Bronchial epithelial cell (primary cell): ENCODE data around the gene PAK4. TPM values are rescaled to one million over a fixed set of nuclear protein-coding genes. Genes with fewer than 3 reads are reported as not detected.

Experiments
- DNase-seq: peaks from one replicate; pipeline ENCODE4 v3.0.0-alpha.2; 2010; ENCODE audit warnings: low read depth
- FAIRE-seq: peaks from 2 replicates; lab custom pipeline; 2011; peaks lifted over from hg19 to GRCh38; lab: Jason Lieb, UNC
- H3K27me3 ChIP-seq: 2 replicates; pipeline ENCODE4 v1.5.1; 2011; ENCODE audit warnings: low read length; ENCODE audit not compliant: control insufficient read depth, insufficient read depth
- H3K36me3 ChIP-seq: 2 replicates; pipeline ENCODE4 v1.5.1; 2011; ENCODE audit warnings: low read length; ENCODE audit not compliant: control insufficient read depth, insufficient read depth
- H3K4me3 ChIP-seq: 2 replicates; pipeline ENCODE4 v1.5.1; 2011; ENCODE audit warnings: mild to moderate bottlenecking, low read depth, low read length, control low read depth
- CTCF ChIP-seq: IDR thresholded peaks from 2 replicates; pipeline ENCODE4 v1.5.1; 2011; ENCODE audit warnings: mild to moderate bottlenecking, moderate library complexity, low read length, control low read depth, inconsistent platforms; ENCODE audit not compliant: insufficient read depth, severe bottlenecking
- total RNA-seq: library from RNA; depleted of rRNA; stranded (reverse); fragments of >200 nt; gene quantifications from 2 replicates; pipeline ENCODE4 v1.2.1, GENCODE V29; 2014

PAK4 gene
- total RNA-seq, 1 donor from 2014 or later, result 4.5 TPM

GRCh38 chr19:39129116-39129515, 3.5 kb downstream of the PAK4 start:
- no peaks in the 10 kb centered on the region for H3K36me3 ChIP-seq
- no peak for TF ChIP-seq CTCF
- DNase-seq, result no peak
- H3K27me3 ChIP-seq, result no peaks in the 10 kb centered on the region
- no peak for FAIRE-seq
- no peak overlapping the region for H3K4me3 ChIP-seq

- H3K27me3 ChIP-seq, result no peaks in the 10 kb centered on the region
- FAIRE-seq (no peak), DNase-seq (no peak)
- no peak for TF ChIP-seq CTCF
- H3K4me3 ChIP-seq, result no peak overlapping the region
- no peaks in the 10 kb centered on the region for H3K36me3 ChIP-seq
Measured at GRCh38 chr19:39130337-39131254, 5.0 kb downstream of the PAK4 start.

- FAIRE-seq (no peak), DNase-seq (no peak)
- H3K36me3 ChIP-seq, result no peaks in the 10 kb centered on the region
- H3K4me3 ChIP-seq, result no peak overlapping the region
- no peaks in the 10 kb centered on the region for H3K27me3 ChIP-seq
- TF ChIP-seq CTCF, result no peak
Measured at GRCh38 chr19:39131255-39131755, 5.7 kb downstream of the PAK4 start.

GRCh38 chr19:39132344-39132969, 6.9 kb downstream of the PAK4 start:
- FAIRE-seq (no peak), DNase-seq (no peak)
- Histone ChIP-seq H3K27me3 (no peaks in the 10 kb centered on the region), H3K36me3 (no peaks in the 10 kb centered on the region), H3K4me3 (no peak overlapping the region)
- TF ChIP-seq CTCF, result no peak

GRCh38 chr19:39133431-39134270, 8.1 kb downstream of the PAK4 start:
- H3K36me3 ChIP-seq, result no peaks in the 10 kb centered on the region
- FAIRE-seq (no peak), DNase-seq (no peak)
- no peaks in the 10 kb centered on the region for H3K27me3 ChIP-seq
- TF ChIP-seq CTCF, result no peak
- H3K4me3 ChIP-seq, result no peak overlapping the region
